Kidney (tissue), 14 donors: ENCODE results near the gene FGF6. TPM values are rescaled to one million over a fixed set of nuclear protein-coding genes. Genes with fewer than 3 reads are reported as not detected.
"Not testable (repeated sequence)": the region's sequence is repeated elsewhere in the genome, so short reads cannot be mapped to it uniquely, and the experiment has no call there.

ENCODE experiments used
- DNase-seq, 5 donors: peaks; one replicate each; pipeline ENCODE4 v3.0.0-alpha.2; 2013 to 2020
- FAIRE-seq: peaks from 2 replicates; lab custom pipeline; 2012; peaks lifted over from hg19 to GRCh38; lab: Jason Lieb, UNC
- H3K27ac ChIP-seq, 2 donors: one replicate each; pipeline ENCODE4 v1.7.0; 2013; ENCODE audit warnings: low read depth in 2 of 2, low read length in 2 of 2, inconsistent platforms in 1 of 2
- H3K27me3 ChIP-seq: one replicate; pipeline ENCODE4 v1.7.1; 2013; ENCODE audit warnings: low read length, inconsistent platforms; ENCODE audit not compliant: control insufficient read depth, insufficient read depth
- H3K36me3 ChIP-seq, 3 donors: one replicate each; pipeline versions ENCODE4 v1.7.0 to v1.7.1; 2013; ENCODE audit warnings: low read length in 3 of 3, control low read depth in 1 of 3, inconsistent platforms in 1 of 3; ENCODE audit not compliant: insufficient read depth in 3 of 3, control insufficient read depth in 2 of 3
- H3K4me1 ChIP-seq, 3 donors: one replicate each; pipeline versions ENCODE4 v1.7.0 to v1.7.1; 2013; ENCODE audit warnings: low read length in 3 of 3, inconsistent platforms in 1 of 3, low read depth in 1 of 3; ENCODE audit not compliant: control insufficient read depth in 2 of 3, insufficient read depth in 2 of 3
- H3K4me3 ChIP-seq, 3 donors: one replicate each; pipeline versions ENCODE4 v1.7.0 to v1.8.1; 2013; ENCODE audit warnings: low read length in 3 of 3, control low read depth in 1 of 3, inconsistent platforms in 1 of 3
- H3K9ac ChIP-seq, 3 donors: one replicate each; pipeline versions ENCODE4 v1.7.0 to v1.7.1; 2013; ENCODE audit warnings: low read length in 3 of 3, control low read depth in 1 of 3, inconsistent platforms in 1 of 3
- H3K9me3 ChIP-seq, 3 donors: one replicate each; pipeline versions ENCODE4 v1.7.0 to v1.7.1; 2013; ENCODE audit warnings: low read length in 3 of 3, control low read depth in 1 of 3, inconsistent platforms in 1 of 3; ENCODE audit not compliant: control insufficient read depth in 2 of 3, insufficient read depth in 1 of 3
- intact Hi-C: fragments of 100-400 bp; cut with DNase I; formaldehyde crosslinking; loops from one replicate; pipeline ENCODE4 v1.11.1; 2022
- polyA plus RNA-seq: library from polyadenylated mRNA; stranded (reverse); fragments of 350-450 nt; fragmentation: Illumina TruSeq; extraction: RNeasy Lipid Tissue Mini Kit (QIAGEN cat#74804); gene quantifications from one replicate; pipeline ENCODE4 v1.2.3, GENCODE V29; 2014; ENCODE audit warnings: low read depth, low replicate concordance; ENCODE audit not compliant: insufficient read depth
- total RNA-seq: library from RNA; stranded (reverse); fragmentation: NEBNext Ultra II Directional; extraction: Animal tissue kit (Norgen Biotek cat#: 25700); gene quantifications from one replicate; pipeline ENCODE4 v1.2.1, GENCODE V29; 2021
- TF ChIP-seq, protein P1 (sequence below): IDR thresholded peaks from 3 replicates; pipeline ENCODE4 v1.5.1; 2012; ENCODE audit warnings: mild to moderate bottlenecking, moderate library complexity, borderline replicate concordance; ENCODE audit not compliant: insufficient read depth; ENCODE audit errors: extremely low read depth
- donor health status: control.
- donor health status: control.
- donor health status: control.
- donor health status: control.
- donor health status: control.
- donor health status: DM: yes; HTN: yes; CAD: no.
- donor health status: Normal renal cell carcinoma (clear cell type).

Gene FGF6
- total and polyA plus RNA-seq, 2 donors from 2014 or later = not detected

DNA sequence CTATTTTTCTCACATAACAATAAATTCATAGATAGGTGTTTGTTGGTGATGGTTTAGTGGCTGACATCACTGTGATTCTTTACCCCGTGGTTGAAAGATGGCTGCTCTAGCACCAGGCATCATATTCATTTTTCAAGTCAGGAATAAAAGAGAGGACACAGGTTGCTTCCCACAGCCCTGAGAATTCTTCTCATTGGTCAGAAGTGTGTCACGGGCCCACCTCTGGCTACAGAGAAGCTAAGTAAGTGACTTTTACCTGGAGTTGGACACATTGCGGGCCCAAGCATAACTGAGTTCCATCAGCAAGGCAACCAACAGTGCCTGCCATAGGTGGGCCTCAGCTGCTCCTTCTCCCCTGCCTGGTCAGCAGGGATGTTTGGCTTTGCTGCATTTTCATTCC lies 38.5 kb downstream of the FGF6 start:
- Histone ChIP-seq H3K9me3 (no peaks in the 10 kb centered on the region), H3K4me1 (no peaks in the 10 kb centered on the region), H3K27ac (no peak overlapping the region), H3K4me3 (no peak overlapping the region), H3K9ac (no peak overlapping the region), H3K27me3 (no peaks in the 10 kb centered on the region), H3K36me3 (no peaks in the 10 kb centered on the region)
- TF ChIP-seq, protein P1, sequence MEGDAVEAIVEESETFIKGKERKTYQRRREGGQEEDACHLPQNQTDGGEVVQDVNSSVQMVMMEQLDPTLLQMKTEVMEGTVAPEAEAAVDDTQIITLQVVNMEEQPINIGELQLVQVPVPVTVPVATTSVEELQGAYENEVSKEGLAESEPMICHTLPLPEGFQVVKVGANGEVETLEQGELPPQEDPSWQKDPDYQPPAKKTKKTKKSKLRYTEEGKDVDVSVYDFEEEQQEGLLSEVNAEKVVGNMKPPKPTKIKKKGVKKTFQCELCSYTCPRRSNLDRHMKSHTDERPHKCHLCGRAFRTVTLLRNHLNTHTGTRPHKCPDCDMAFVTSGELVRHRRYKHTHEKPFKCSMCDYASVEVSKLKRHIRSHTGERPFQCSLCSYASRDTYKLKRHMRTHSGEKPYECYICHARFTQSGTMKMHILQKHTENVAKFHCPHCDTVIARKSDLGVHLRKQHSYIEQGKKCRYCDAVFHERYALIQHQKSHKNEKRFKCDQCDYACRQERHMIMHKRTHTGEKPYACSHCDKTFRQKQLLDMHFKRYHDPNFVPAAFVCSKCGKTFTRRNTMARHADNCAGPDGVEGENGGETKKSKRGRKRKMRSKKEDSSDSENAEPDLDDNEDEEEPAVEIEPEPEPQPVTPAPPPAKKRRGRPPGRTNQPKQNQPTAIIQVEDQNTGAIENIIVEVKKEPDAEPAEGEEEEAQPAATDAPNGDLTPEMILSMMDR = no peak
- intact Hi-C loops = no loop called here
- no peak for FAIRE-seq
- no peak for DNase-seq

DNA sequence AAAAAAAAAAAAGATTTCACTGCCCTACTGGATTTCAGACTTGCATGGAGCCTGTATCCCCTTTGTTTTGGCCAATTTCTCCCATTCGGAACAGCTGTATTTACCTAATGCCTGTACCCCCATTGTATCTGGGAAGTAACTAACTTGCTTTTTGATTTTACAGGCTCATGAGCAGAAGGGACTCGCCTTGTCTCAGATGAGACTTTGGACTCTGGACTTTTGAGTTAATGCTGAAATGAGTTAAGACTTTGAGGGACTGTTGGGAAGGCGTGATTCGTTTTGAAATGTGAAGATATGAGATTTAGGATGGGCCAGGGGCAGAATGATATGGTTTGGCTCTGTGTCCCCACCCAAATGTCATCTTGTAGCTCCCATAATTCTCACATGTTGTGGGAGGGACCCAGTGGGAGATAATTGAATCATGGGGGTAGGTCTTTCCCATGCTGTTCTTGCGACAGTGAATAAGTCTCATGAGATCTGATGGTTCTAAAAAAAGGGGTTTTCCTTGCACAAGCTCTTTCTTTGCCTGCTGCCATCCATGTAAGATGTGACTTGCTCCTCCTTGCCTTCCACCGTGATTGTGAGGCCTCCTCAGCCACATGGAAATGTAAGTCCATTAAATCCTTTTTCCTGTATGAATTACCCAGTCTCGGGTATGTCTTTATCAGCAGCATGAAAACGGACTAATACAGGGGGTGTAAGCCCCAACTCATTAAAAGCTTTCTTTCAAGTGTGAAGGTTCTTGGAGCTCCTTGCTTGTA lies 40.6 kb downstream of the FGF6 start:
- H3K4me3 ChIP-seq, H3K4me1 ChIP-seq, H3K36me3 ChIP-seq, H3K27ac ChIP-seq, FAIRE-seq, DNase-seq, H3K9me3 ChIP-seq, H3K27me3 ChIP-seq, intact Hi-C loops, H3K9ac ChIP-seq: not testable (repeated sequence)

DNA sequence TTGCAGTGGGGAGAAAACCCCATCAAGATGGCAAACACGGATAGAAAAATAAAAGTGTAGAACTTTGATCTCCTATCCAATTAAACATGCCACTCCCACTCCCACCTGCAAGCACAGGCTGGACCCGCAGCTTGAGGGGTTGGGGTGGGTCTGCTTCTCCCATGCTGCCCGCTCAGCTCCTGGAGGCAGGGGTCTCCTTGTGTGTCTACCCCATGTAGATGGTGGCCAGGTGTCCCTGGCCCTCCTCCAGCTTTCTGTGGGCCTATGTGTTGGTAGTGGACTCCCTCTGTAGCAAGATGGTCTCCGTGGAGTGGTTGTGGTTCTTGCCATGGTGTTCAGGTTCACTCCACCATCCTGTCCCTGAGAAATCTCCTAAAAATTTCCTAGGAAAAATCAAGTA lies 42.6 kb downstream of the FGF6 start:
- no peaks in the 10 kb centered on the region for H3K9me3 ChIP-seq
- no peak overlapping the region for H3K4me3 ChIP-seq
- H3K27ac ChIP-seq = no peak overlapping the region
- TF ChIP-seq, protein P1 = no peak
- H3K9ac ChIP-seq = no peak overlapping the region
- FAIRE-seq (no peak), DNase-seq (no peak)
- intact Hi-C loops = no loop called here
- H3K27me3 ChIP-seq = no peaks in the 10 kb centered on the region
- H3K36me3 ChIP-seq = no peaks in the 10 kb centered on the region
- H3K4me1 ChIP-seq = no peaks in the 10 kb centered on the region

DNA sequence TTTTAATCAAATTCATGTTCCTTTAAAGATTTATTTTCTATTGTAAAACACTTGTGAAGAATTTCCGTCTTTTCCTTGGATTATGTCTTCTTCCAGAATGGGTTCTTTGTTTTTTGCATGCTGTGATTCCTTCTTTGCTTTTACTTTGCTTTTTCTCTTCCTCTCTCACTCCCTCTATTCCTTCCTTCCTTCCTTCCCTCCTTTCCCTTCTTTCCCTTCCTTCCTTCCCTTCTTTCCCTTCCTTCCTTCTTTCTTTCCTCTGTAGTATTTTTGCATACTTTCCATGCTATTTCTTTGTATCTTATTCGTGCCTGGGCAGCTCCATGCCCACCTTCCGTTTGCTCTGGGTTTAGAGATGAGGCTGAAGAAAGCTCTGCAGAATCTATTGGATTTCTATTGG lies 44.5 kb downstream of the FGF6 start:
- no peak overlapping the region for H3K4me3 ChIP-seq
- no peaks in the 10 kb centered on the region for H3K36me3 ChIP-seq
- DNase-seq = no peak
- H3K4me1 ChIP-seq = no peaks in the 10 kb centered on the region
- no peak for FAIRE-seq
- no peaks in the 10 kb centered on the region for H3K27me3 ChIP-seq
- intact Hi-C loops = no loop called here
- TF ChIP-seq, protein P1 = no peak
- H3K9me3 ChIP-seq = no peaks in the 10 kb centered on the region
- H3K27ac ChIP-seq = no peak overlapping the region
- no peak overlapping the region for H3K9ac ChIP-seq
